HG02642 (cell line): ENCODE results near the gene ZMYM3.

ENCODE experiments used
- ATAC-seq: cut with Tn5 transposase; IDR thresholded peaks from one replicate; pipeline ENCODE4 v1.9.1; 2021; ENCODE audit warnings: mild to moderate bottlenecking; ENCODE audit not compliant: unreplicated experiment, poor library complexity

The ZMYM3 gene

GRCh38 chrX:71253253-71254091, 468 bp downstream of the ZMYM3 start:
- ATAC-seq = no peak

GRCh38 chrX:71252221-71252620, 1.7 kb downstream of the ZMYM3 start:
- ATAC-seq = no peak

GRCh38 chrX:71251466-71251973, 2.4 kb downstream of the ZMYM3 start:
- no peak for ATAC-seq

GRCh38 chrX:71250841-71251240, 3.1 kb downstream of the ZMYM3 start:
- ATAC-seq = no peak

GRCh38 chrX:71245159-71245558, 8.8 kb downstream of the ZMYM3 start:
- ATAC-seq = no peak

- no peak for ATAC-seq
Observed at GRCh38 chrX:71244359-71245128, 9.4 kb downstream of the ZMYM3 start.

- no peak for ATAC-seq
Observed at GRCh38 chrX:71241301-71241700, 12.6 kb downstream of the ZMYM3 start.

- no peak for ATAC-seq
Observed at GRCh38 chrX:71239781-71240180, 14.2 kb downstream of the ZMYM3 start.

GRCh38 chrX:71236836-71237235, 17.1 kb downstream of the ZMYM3 start:
- ATAC-seq = no peak

GRCh38 chrX:71235482-71235881, 18.5 kb downstream of the ZMYM3 start:
- no peak for ATAC-seq

- ATAC-seq = no peak
Observed at GRCh38 chrX:71228063-71228642, 25.8 kb downstream of the ZMYM3 start.

GRCh38 chrX:71227370-71228062, 26.4 kb downstream of the ZMYM3 start:
- ATAC-seq = no peak

- ATAC-seq = no peak
Observed at GRCh38 chrX:71225676-71226075, 28.3 kb downstream of the ZMYM3 start.

GRCh38 chrX:71225009-71225408, 28.9 kb downstream of the ZMYM3 start:
- no peak for ATAC-seq

GRCh38 chrX:71224098-71224708, 29.7 kb downstream of the ZMYM3 start:
- ATAC-seq = no peak

GRCh38 chrX:71222929-71223328, 31.0 kb downstream of the ZMYM3 start, which contains the start of gene GJB1:
Gene GJB1 (plus strand): TSS chrX:71223224. CDS start chrX:71223708, 484 bp downstream.
- no peak for ATAC-seq

GRCh38 chrX:71221145-71221544, 32.8 kb downstream of the ZMYM3 start:
- ATAC-seq = no peak

GRCh38 chrX:71217298-71217697, 36.6 kb downstream of the ZMYM3 start:
- ATAC-seq = no peak

- no peak for ATAC-seq
Observed at GRCh38 chrX:71216485-71216884, 37.5 kb downstream of the ZMYM3 start.

- ATAC-seq = no peak
Observed at GRCh38 chrX:71215338-71215912, 38.5 kb downstream of the ZMYM3 start.
